ENCODE measurements around the gene KCTD12. TPM values are rescaled to one million over a fixed set of nuclear protein-coding genes. Genes with fewer than 3 reads are reported as not detected.
A peak's percentile ranks its signal among the peaks of the same experiment; 100 is the strongest.
"Not testable (repeated sequence)": the region's sequence is repeated elsewhere in the genome, so short reads cannot be mapped to it uniquely, and the experiment has no call there.

The KCTD12 gene
- total and polyA plus RNA-seq, 4 experiments from 2014 or later = 0.15 to 9.6 (median 4.9) TPM

- H3K36me3 ChIP-seq (ENCODE audit: insufficient read depth, low read length) = no peaks in the 10 kb centered on the region
- Mint-ChIP-seq H3K36me3 (peaks cover 0 to 5% of the 10 kb centered on the region in 2 donors), H3K4me1 (no peaks in the 10 kb centered on the region), H3K27me3 (peaks cover 10 to 12% of the 10 kb centered on the region in 2 donors), H3K9me3 (peaks cover 0 to 12% (median 10%) of the 10 kb centered on the region in 8 donors), H3K27ac (no peak overlapping the region), H3K4me3 (no peak overlapping the region)
- DNase-seq = peak; percentile 60 to 68 (median 64)
- intact Hi-C loops (cut with micrococcal nuclease) = loop anchor here (1.0 kb wide), 5 partner anchors 81 to 1033 kb away; no protein-coding TSS in a partner anchor
- H3K9me3 ChIP-seq (ENCODE audit: control insufficient read depth in 1 of 2, low read length in 2 of 2) = no peaks in the 10 kb centered on the region
- ChIA-PET POLR2A (ENCODE audit: partially characterized antibody) (interaction anchor here (0.8 kb wide), 1 partner anchor 88 kb away, joined by 4 read pairs; the partner anchor contains the start of gene CLN5), CTCF (ENCODE audit: partially characterized antibody) (interaction anchor here (0.6 to 3.8 kb wide), 25 partner anchors 9 to 1207 kb away, joined by 3 to 127 read pairs (median 5); partner anchors contain the start of gene KCTD12)
- no peak overlapping the region for H3K27ac ChIP-seq (ENCODE audit: low read depth, low read length)
- H3K4me1 ChIP-seq (ENCODE audit: insufficient read depth, low read length) = no peaks in the 10 kb centered on the region
- no peaks in the 10 kb centered on the region for H3K27me3 ChIP-seq (ENCODE audit: insufficient read depth, low read length)
- no peak overlapping the region for H3K4me3 ChIP-seq (ENCODE audit: low read length in 2 of 2)
Observed at GRCh38 chr13:76903544-76904162, 17.4 kb upstream of the KCTD12 start.

- H3K4me1 ChIP-seq (ENCODE audit: insufficient read depth, low read length); intact Hi-C loops (cut with micrococcal nuclease); H3K27me3 ChIP-seq (ENCODE audit: insufficient read depth, low read length); H3K27ac Mint-ChIP-seq; H3K4me3 ChIP-seq (ENCODE audit: low read length in 2 of 2); DNase-seq; H3K27me3 Mint-ChIP-seq; H3K36me3 Mint-ChIP-seq; H3K9me3 ChIP-seq (ENCODE audit: control insufficient read depth in 1 of 2, low read length in 2 of 2); H3K27ac ChIP-seq (ENCODE audit: low read depth, low read length); H3K36me3 ChIP-seq (ENCODE audit: insufficient read depth, low read length); POLR2A ChIA-PET (ENCODE audit: partially characterized antibody): not testable (repeated sequence)
- peak overlapping the region in 1 of 8 donors; percentile 23 for H3K4me3 Mint-ChIP-seq
- H3K9me3 Mint-ChIP-seq = peaks cover 0 to 17% (median 10%) of the 10 kb centered on the region in 8 donors
- peaks cover 7 to 11% (median 10%) of the 10 kb centered on the region in 4 donors for H3K4me1 Mint-ChIP-seq
- CTCF ChIA-PET (ENCODE audit: partially characterized antibody) = interaction anchor here (0.9 to 1.2 kb wide), 2 partner anchors 77 to 1029 kb away, joined by 3 to 6 read pairs; no protein-coding TSS in a partner anchor
Observed at GRCh38 chr13:76899066-76899465, 12.9 kb upstream of the KCTD12 start.

GRCh38 chr13:76897171-76897570 is 11.0 kb upstream of the KCTD12 start:
- POLR2A ChIA-PET (ENCODE audit: partially characterized antibody) = not testable (repeated sequence)

DNA sequence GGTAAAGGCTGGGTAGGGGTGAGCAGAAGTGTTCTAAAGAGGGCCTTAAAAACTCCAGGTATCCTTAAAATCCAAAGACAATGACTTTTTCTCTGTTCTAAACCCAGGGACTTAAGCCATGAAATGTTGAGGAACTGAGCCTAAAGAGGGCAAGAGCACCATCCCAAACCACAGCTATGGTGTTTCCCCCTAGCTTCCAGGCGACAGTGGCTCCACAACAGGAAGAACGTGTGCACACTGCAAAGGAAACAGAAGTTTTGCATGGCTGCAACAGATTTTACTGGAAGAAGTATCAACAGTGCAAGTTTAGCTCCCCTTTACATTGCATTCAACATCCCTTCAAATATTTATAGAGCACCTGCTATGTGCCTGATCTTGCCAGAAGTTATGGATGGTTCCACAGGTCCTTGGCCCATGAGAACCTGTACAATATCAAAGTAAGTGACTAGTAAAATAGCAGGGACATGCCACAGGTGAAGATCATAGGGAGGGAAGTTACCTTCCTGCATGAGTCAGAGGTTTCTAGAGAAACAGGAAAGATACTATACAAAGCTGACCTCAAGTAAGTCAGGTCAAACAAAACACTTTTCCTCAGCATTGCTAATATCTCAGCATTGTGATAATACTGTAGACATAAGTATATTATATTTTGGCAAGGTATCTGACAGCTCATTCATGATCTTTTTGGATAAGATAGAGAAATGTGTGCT is 8.4 kb upstream of the KCTD12 start:
- no peaks in the 10 kb centered on the region for H3K9me3 ChIP-seq (ENCODE audit: control insufficient read depth in 1 of 2, low read length in 2 of 2)
- ChIA-PET CTCF (ENCODE audit: partially characterized antibody) (interaction anchor here (1.1 to 3.7 kb wide), 6 partner anchors 9 to 1025 kb away, joined by 3 to 28 read pairs (median 6); partner anchors contain the start of gene KCTD12), POLR2A (ENCODE audit: partially characterized antibody) (interaction anchor here (1.1 to 1.9 kb wide), 4 partner anchors 8 to 436 kb away, joined by 3 to 10 read pairs (median 6); partner anchors contain the start of genes CLN5 and KCTD12)
- DNase-seq = no peak
- Mint-ChIP-seq H3K36me3 (peaks cover 0 to 5% of the 10 kb centered on the region in 2 donors), H3K27me3 (peaks cover 1 to 2% of the 10 kb centered on the region in 2 donors), H3K9me3 (peaks cover 0 to 15% (median 9%) of the 10 kb centered on the region in 8 donors), H3K4me3 (peak overlapping the region in 1 of 8 donors; percentile 20), H3K27ac (no peak overlapping the region), H3K4me1 (peaks cover 7 to 14% (median 12%) of the 10 kb centered on the region in 4 donors)
- intact Hi-C loops (cut with micrococcal nuclease) = no loop called here
- H3K4me1 ChIP-seq (ENCODE audit: insufficient read depth, low read length) = peaks cover 11% of the 10 kb centered on the region
- H3K4me3 ChIP-seq (ENCODE audit: low read length in 2 of 2) = no peak overlapping the region
- H3K27me3 ChIP-seq (ENCODE audit: insufficient read depth, low read length) = no peaks in the 10 kb centered on the region
- H3K27ac ChIP-seq (ENCODE audit: low read depth, low read length) = no peak overlapping the region
- H3K36me3 ChIP-seq (ENCODE audit: insufficient read depth, low read length) = no peaks in the 10 kb centered on the region

More at GRCh38 chr13:76897171-76897570, 11.0 kb upstream of the KCTD12 start:
- H3K9me3 ChIP-seq (ENCODE audit: control insufficient read depth in 1 of 2, low read length in 2 of 2); H3K27ac Mint-ChIP-seq; DNase-seq; H3K4me3 Mint-ChIP-seq; H3K36me3 ChIP-seq (ENCODE audit: insufficient read depth, low read length); H3K36me3 Mint-ChIP-seq; H3K27ac ChIP-seq (ENCODE audit: low read depth, low read length); H3K27me3 Mint-ChIP-seq; H3K27me3 ChIP-seq (ENCODE audit: insufficient read depth, low read length); H3K4me3 ChIP-seq (ENCODE audit: low read length in 2 of 2); intact Hi-C loops (cut with micrococcal nuclease): not testable (repeated sequence)
- Mint-ChIP-seq H3K9me3 (peaks cover 0 to 17% (median 10%) of the 10 kb centered on the region in 8 donors), H3K4me1 (peaks cover 7 to 14% (median 12%) of the 10 kb centered on the region in 4 donors)
- CTCF ChIA-PET (ENCODE audit: partially characterized antibody) = interaction anchor here (1.1 to 3.7 kb wide), 2 partner anchors 12 to 1027 kb away, joined by 5 to 28 read pairs; partner anchors contain the start of gene KCTD12
- H3K4me1 ChIP-seq (ENCODE audit: insufficient read depth, low read length) = peaks cover 11% of the 10 kb centered on the region

GRCh38 chr13:76892488-76892887 is 6.3 kb upstream of the KCTD12 start:
- peaks cover 8 to 17% (median 12%) of the 10 kb centered on the region in 4 donors for H3K4me1 Mint-ChIP-seq
- no peak overlapping the region for H3K27ac Mint-ChIP-seq
- intact Hi-C loops (cut with micrococcal nuclease) = no loop called here
- peaks cover 11% of the 10 kb centered on the region for H3K4me1 ChIP-seq (ENCODE audit: insufficient read depth, low read length)
- POLR2A ChIA-PET (ENCODE audit: partially characterized antibody) = no interaction called here
- no peak for DNase-seq
- peaks cover 0 to 4% (median 0%) of the 10 kb centered on the region in 8 donors for H3K9me3 Mint-ChIP-seq
- no peak overlapping the region for H3K4me3 Mint-ChIP-seq
- H3K27ac ChIP-seq (ENCODE audit: low read depth, low read length) = no peak overlapping the region
- H3K27me3 ChIP-seq (ENCODE audit: insufficient read depth, low read length) = no peaks in the 10 kb centered on the region
- H3K27me3 Mint-ChIP-seq = peaks cover 1 to 3% of the 10 kb centered on the region in 2 donors
- H3K36me3 ChIP-seq (ENCODE audit: insufficient read depth, low read length) = no peaks in the 10 kb centered on the region
- no peaks in the 10 kb centered on the region for H3K36me3 Mint-ChIP-seq
- H3K4me3 ChIP-seq (ENCODE audit: low read length in 2 of 2) = no peak overlapping the region
- no peaks in the 10 kb centered on the region for H3K9me3 ChIP-seq (ENCODE audit: control insufficient read depth in 1 of 2, low read length in 2 of 2)
- CTCF ChIA-PET (ENCODE audit: partially characterized antibody) = no interaction called here

GRCh38 chr13:76890021-76890420 is 3.8 kb upstream of the KCTD12 start:
- CTCF ChIA-PET (ENCODE audit: partially characterized antibody) = interaction anchor here (1.2 to 1.3 kb wide), 2 partner anchors 1020 to 1194 kb away, joined by 3 read pairs; no protein-coding TSS in a partner anchor

More at GRCh38 chr13:76890021-76890420, 3.8 kb upstream of the KCTD12 start:
- Histone ChIP-seq H3K27ac (ENCODE audit: low read depth, low read length) (no peak overlapping the region), H3K9me3 (ENCODE audit: control insufficient read depth in 1 of 2, low read length in 2 of 2) (no peaks in the 10 kb centered on the region), H3K4me3 (ENCODE audit: low read length in 2 of 2) (no peak overlapping the region), H3K4me1 (ENCODE audit: insufficient read depth, low read length) (peaks cover 17% of the 10 kb centered on the region), H3K27me3 (ENCODE audit: insufficient read depth, low read length) (no peaks in the 10 kb centered on the region), H3K36me3 (ENCODE audit: insufficient read depth, low read length) (no peaks in the 10 kb centered on the region)
- peaks cover 2 to 3% of the 10 kb centered on the region in 2 donors for H3K27me3 Mint-ChIP-seq
- H3K4me3 Mint-ChIP-seq = no peak overlapping the region
- no peak overlapping the region for H3K27ac Mint-ChIP-seq
- DNase-seq = no peak
- H3K4me1 Mint-ChIP-seq = peaks cover 13 to 28% (median 19%) of the 10 kb centered on the region in 4 donors
- no peaks in the 10 kb centered on the region for H3K9me3 Mint-ChIP-seq
- H3K36me3 Mint-ChIP-seq = no peaks in the 10 kb centered on the region
- intact Hi-C loops (cut with micrococcal nuclease) = no loop called here
- POLR2A ChIA-PET (ENCODE audit: partially characterized antibody) = no interaction called here

Measured in CD4-positive, alpha-beta memory T cell (primary cell).